Measurements from ENCODE around the gene SH2D5. TPM values are rescaled to one million over a fixed set of nuclear protein-coding genes. Genes with fewer than 3 reads are reported as not detected.

SH2D5 gene
- total RNA-seq, 2 donors from 2014 or later: 2.2 TPM; not detected in 1

DNA sequence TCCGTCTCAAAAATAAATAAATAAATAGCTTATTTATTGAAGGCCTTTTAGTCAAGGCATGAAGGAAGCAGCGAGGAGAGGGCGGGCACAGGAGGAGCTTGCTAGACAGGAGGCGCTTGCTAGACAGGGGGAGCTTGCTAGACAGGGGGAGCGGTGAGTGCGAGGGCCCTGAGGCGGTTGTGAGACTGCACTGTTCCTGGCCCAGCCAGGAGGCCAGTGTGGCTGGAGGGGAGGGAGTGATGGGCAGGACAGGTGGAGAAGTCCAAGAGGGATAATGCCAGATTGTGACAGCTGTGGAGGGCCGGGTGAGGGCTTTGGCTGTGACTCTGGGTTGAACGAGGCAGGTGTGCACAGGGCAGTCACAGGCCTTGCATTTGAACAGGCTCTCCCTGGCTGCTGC lies 32.9 kb downstream of the SH2D5 start:
- intact Hi-C loops (cut with DNase I): loop anchor here (5.0 to 10.0 kb wide), 2 partner anchors 88 to 285 kb away; partner anchors contain the start of gene HP1BP3
- no peak for DNase-seq (ENCODE audit: low spot score)
- no peaks in the 10 kb centered on the region for H3K36me3 ChIP-seq
- 72% methylated on average over 9 of the region's 9 CpGs for WGBS
- TF ChIP-seq POLR2AphosphoS5 (IDR thresholded peaks at IDR 0.05) (no peak), POLR2A (IDR thresholded peaks at IDR 0.05) (no peak)
- TF ChIP-seq, protein P1, sequence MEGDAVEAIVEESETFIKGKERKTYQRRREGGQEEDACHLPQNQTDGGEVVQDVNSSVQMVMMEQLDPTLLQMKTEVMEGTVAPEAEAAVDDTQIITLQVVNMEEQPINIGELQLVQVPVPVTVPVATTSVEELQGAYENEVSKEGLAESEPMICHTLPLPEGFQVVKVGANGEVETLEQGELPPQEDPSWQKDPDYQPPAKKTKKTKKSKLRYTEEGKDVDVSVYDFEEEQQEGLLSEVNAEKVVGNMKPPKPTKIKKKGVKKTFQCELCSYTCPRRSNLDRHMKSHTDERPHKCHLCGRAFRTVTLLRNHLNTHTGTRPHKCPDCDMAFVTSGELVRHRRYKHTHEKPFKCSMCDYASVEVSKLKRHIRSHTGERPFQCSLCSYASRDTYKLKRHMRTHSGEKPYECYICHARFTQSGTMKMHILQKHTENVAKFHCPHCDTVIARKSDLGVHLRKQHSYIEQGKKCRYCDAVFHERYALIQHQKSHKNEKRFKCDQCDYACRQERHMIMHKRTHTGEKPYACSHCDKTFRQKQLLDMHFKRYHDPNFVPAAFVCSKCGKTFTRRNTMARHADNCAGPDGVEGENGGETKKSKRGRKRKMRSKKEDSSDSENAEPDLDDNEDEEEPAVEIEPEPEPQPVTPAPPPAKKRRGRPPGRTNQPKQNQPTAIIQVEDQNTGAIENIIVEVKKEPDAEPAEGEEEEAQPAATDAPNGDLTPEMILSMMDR (IDR thresholded peaks at IDR 0.05): no peak
- H3K9me3 ChIP-seq: no peaks in the 10 kb centered on the region
- no peaks in the 10 kb centered on the region for H3K4me1 ChIP-seq (replicated peaks)
- H3K27me3 ChIP-seq (replicated peaks; ENCODE audit: insufficient read depth): no peaks in the 10 kb centered on the region
- no peak overlapping the region for H3K27ac ChIP-seq
- H3K4me3 ChIP-seq: no peak overlapping the region

DNA sequence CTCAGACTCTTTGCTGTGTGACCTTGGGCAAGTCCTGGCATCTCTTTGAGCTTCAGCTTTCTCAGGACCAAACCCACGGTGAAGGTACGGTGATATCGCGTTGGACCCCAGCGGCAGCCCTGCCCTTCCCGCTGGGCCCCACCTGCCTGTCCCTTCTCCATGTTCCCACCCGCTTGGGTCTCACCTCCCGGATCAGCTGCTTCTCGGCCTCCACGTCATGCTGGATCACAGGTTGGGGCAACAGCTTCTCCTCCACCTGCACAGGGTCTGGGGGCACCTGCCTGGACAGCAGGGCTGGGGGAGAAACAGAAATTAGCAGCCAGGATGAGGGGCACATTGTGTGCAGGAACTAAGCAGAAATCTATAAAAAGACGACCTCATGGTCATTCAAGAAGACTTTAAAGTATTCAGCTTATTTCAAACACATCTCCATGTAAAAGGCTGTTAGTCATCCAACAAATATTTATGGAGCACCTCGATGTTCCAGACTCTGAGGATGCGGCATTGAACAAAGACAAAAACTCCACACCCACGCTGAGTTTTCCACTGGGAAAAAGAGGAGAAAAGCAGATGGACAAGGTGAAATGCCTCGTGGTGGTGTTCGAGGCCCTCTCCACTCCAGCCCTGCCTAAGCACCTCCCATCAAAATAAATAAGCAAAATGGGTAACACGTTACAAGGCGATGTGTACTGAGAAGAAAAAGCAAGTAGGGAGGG lies 34.1 kb downstream of the SH2D5 start:
- 71% methylated on average over 18 of the region's 18 CpGs for WGBS
- Histone ChIP-seq H3K27me3 (replicated peaks; ENCODE audit: insufficient read depth) (no peaks in the 10 kb centered on the region), H3K36me3 (no peaks in the 10 kb centered on the region), H3K9me3 (no peaks in the 10 kb centered on the region), H3K27ac (peak overlapping the region; percentile 77 to 84), H3K4me1 (replicated peaks) (no peaks in the 10 kb centered on the region), H3K4me3 (no peak overlapping the region)
- DNase-seq (ENCODE audit: low spot score): no peak
- TF ChIP-seq POLR2AphosphoS5 (IDR thresholded peaks at IDR 0.05): peak; percentile 40
- TF ChIP-seq, protein P1 (IDR thresholded peaks at IDR 0.05): no peak
- intact Hi-C loops (cut with DNase I): loop anchor here (5.0 to 10.0 kb wide), 2 partner anchors 89 to 286 kb away; partner anchors contain the start of gene HP1BP3

DNA sequence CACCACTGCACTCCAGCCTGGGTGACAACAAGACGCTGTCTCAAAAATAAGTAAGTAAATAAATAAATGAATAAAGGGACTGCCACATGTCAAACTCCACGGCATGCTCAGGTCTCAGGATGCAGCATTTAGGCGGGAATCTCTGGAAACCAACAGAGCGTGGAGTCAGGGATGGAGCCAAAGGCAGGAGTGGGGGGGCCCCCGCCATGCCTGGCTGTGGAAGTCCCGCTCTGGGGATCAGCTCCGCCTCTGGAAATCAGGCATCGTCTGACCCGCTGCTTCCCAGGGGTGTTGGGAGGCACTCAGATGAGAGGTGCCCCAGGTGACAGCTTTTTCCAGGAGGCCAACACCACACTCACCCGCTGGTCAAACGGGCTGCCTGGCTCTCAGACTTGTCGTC lies 34.9 kb downstream of the SH2D5 start:
- no peak overlapping the region for H3K4me3 ChIP-seq
- 78% methylated on average over 12 of the region's 12 CpGs for WGBS
- H3K9me3 ChIP-seq: no peaks in the 10 kb centered on the region
- no peaks in the 10 kb centered on the region for H3K27me3 ChIP-seq (replicated peaks; ENCODE audit: insufficient read depth)
- H3K4me1 ChIP-seq (replicated peaks): no peaks in the 10 kb centered on the region
- DNase-seq (ENCODE audit: low spot score): no peak
- H3K36me3 ChIP-seq: no peaks in the 10 kb centered on the region
- TF ChIP-seq, protein P1 (IDR thresholded peaks at IDR 0.05): no peak
- peak overlapping the region; percentile 77 to 84 for H3K27ac ChIP-seq
- intact Hi-C loops (cut with DNase I): loop anchor here (2.0 to 10.0 kb wide), 3 partner anchors 35 to 287 kb away; partner anchors contain the start of genes HP1BP3 and SH2D5

DNA sequence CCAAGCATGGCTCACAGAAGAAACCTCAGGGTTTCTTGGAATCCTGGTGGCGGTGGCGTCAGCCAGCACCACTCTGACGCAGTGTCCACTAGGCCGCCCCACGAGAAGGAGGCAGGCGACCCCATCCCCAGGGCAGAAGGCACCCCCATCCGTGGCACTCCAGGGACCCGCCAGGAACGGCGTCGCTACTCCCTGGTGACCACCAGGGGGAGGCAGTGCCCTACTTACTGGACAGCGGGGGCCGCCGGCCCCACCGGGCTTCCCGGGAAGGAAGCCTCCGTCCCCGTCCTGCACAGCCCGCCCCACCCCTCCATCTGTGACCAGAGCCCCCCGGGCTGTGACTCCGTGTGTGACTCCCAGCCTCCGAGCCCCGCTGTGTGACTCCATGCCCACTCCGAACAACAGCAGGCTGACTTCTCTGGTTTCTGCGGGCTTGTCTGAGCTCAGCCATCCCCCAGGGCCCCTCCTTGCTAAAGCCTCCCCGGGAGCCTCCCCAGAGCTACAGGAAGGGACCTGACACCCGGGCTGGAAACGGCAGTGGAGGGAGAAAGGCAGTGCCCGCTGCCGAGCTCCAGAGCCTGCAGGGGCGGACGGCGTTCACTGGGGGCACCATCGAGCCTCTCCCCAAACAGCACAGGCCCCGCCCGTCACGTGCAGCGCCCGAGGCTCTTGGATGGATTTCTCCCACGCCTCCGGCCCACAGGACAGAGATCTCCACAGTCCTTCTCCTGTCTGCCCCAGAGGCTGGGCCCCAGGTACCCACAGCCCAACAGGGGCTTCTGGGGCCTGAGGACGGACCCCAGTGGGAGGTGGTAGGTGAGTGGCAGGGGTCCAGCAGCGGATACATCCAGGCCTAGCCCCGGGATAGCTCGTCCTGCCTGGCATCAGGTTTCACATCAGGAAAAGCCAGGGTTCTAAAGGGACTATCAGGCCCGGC lies 35.8 kb downstream of the SH2D5 start:
- 1% methylated on average over 40 of the region's 46 CpGs for WGBS
- no peak for TF ChIP-seq POLR2A (IDR thresholded peaks at IDR 0.05)
- peak; percentile 48 for TF ChIP-seq POLR2AphosphoS5 (IDR thresholded peaks at IDR 0.05)
- TF ChIP-seq, protein P1 (IDR thresholded peaks at IDR 0.05): peak; percentile 77 to 89 (median 84)
- Histone ChIP-seq H3K36me3 (no peaks in the 10 kb centered on the region), H3K4me1 (replicated peaks) (no peaks in the 10 kb centered on the region), H3K27me3 (replicated peaks; ENCODE audit: insufficient read depth) (no peaks in the 10 kb centered on the region), H3K9me3 (no peaks in the 10 kb centered on the region), H3K4me3 (peak overlapping the region; percentile 42 to 44), H3K27ac (peak overlapping the region; percentile 77 to 84)
- peak; percentile 78 for DNase-seq (ENCODE audit: low spot score)
- intact Hi-C loops (cut with DNase I): loop anchor here (1.0 to 10.0 kb wide), 4 partner anchors 36 to 499 kb away; partner anchors contain the start of genes HP1BP3 and SH2D5

Data from prostate gland (tissue), 2 donors.